Activated B cell treated with CpG ODN at 0.5 μM for 24 hours (primary cell): ENCODE results near the gene KIFAP3. TPM values are rescaled to one million over a fixed set of nuclear protein-coding genes. Genes with fewer than 3 reads are reported as not detected.
A peak's percentile ranks its signal among the peaks of the same experiment; 100 is the strongest.
"Not testable (repeated sequence)": the region's sequence is repeated elsewhere in the genome, so short reads cannot be mapped to it uniquely, and the experiment has no call there.

Experiments
- ATAC-seq: fragments of 200-7000 bp; cut with Tn5 transposase; one replicate; pipeline ENCODE4 v1.10.0; 2021; ENCODE audit warnings: low read depth, mild to moderate bottlenecking, moderate library complexity
- CTCF ChIA-PET: fragments of 350-600 bp; sonication (Branson Sonifier 250); formaldehyde crosslinking; loops from one replicate; lab custom pipeline; 2021; ENCODE audit warnings: antibody characterized with exemption; lab: Charles Lee
- POLR2A ChIA-PET: fragments of 350-600 bp; sonication (Branson Sonifier 250); formaldehyde crosslinking; loops from one replicate; lab custom pipeline; 2021; ENCODE audit warnings: antibody characterized with exemption; lab: Charles Lee
- DNase-seq: peaks from one replicate; pipeline ENCODE4 v3.0.0; 2022
- H3K27ac Mint-ChIP-seq: one replicate; pipeline ENCODE4 v1.8.0; 2020; ENCODE audit warnings: mixed read lengths
- H3K27me3 Mint-ChIP-seq: one replicate; pipeline ENCODE4 v1.8.0; 2021; ENCODE audit warnings: mixed read lengths
- H3K36me3 Mint-ChIP-seq: one replicate; pipeline ENCODE4 v1.8.0; 2021; ENCODE audit warnings: low read depth, mixed read lengths
- H3K4me1 Mint-ChIP-seq: one replicate; pipeline ENCODE4 v1.8.0; 2021; ENCODE audit warnings: mixed read lengths
- H3K4me3 Mint-ChIP-seq: one replicate; pipeline ENCODE4 v1.8.0; 2020; ENCODE audit warnings: mild to moderate bottlenecking, mixed read lengths
- H3K9me3 Mint-ChIP-seq: one replicate; pipeline ENCODE4 v1.8.0; 2020; ENCODE audit warnings: mixed read lengths
- CTCF ChIP-seq: fragments of 200-600 bp; IDR thresholded peaks from one replicate; pipeline ENCODE4 v1.8.0; 2022; ENCODE audit warnings: antibody characterized with exemption, mild to moderate bottlenecking
- intact Hi-C: fragments of 100-400 bp; cut with micrococcal nuclease; formaldehyde crosslinking; loops from one replicate; pipeline ENCODE4 v1.15.1; 2024
- total RNA-seq: library from RNA; stranded (reverse); gene quantifications from 2 replicates; pipeline ENCODE4 v1.2.3, GENCODE V29; 2022

Gene KIFAP3
- total RNA-seq, 1 donor from 2014 or later, result 12.7 TPM

GRCh38 chr1:170078610-170079189 lies 4.2 kb upstream of the KIFAP3 start:
- H3K36me3 Mint-ChIP-seq, result peaks cover 7% of the 10 kb centered on the region
- H3K4me1 Mint-ChIP-seq, result peaks cover 20% of the 10 kb centered on the region
- DNase-seq (no peak), ATAC-seq (no peak)
- peaks cover 6% of the 10 kb centered on the region for H3K27me3 Mint-ChIP-seq
- H3K9me3 Mint-ChIP-seq, result peaks cover 3% of the 10 kb centered on the region
- intact Hi-C loops, result loop anchor here (10.0 kb wide), 2 partner anchors 1406 to 1734 kb away; partner anchors contain the start of gene PRRC2C
- H3K4me3 Mint-ChIP-seq, result no peak overlapping the region
- no peak overlapping the region for H3K27ac Mint-ChIP-seq
- POLR2A ChIA-PET, result no interaction called here
- CTCF ChIA-PET, result no interaction called here
- no peak for TF ChIP-seq CTCF

- ChIA-PET CTCF (no interaction called here), POLR2A (no interaction called here)
- DNase-seq (no peak), ATAC-seq (no peak)
- Mint-ChIP-seq H3K27me3 (peaks cover 6% of the 10 kb centered on the region), H3K27ac (no peak overlapping the region), H3K36me3 (peaks cover 7% of the 10 kb centered on the region), H3K9me3 (peaks cover 3% of the 10 kb centered on the region), H3K4me3 (no peak overlapping the region), H3K4me1 (peaks cover 25% of the 10 kb centered on the region)
- TF ChIP-seq CTCF, result no peak
- intact Hi-C loops, result loop anchor here (10.0 kb wide), 2 partner anchors 1407 to 1733 kb away; partner anchors contain the start of gene PRRC2C
These were observed 3.4 kb upstream of the KIFAP3 start for GRCh38 chr1:170077926-170078325.

- intact Hi-C loops, result loop anchor here (10.0 kb wide), 2 partner anchors 1408 to 1732 kb away; partner anchors contain the start of gene PRRC2C
These were observed 2.5 kb upstream of the KIFAP3 start for GRCh38 chr1:170076952-170077351.

GRCh38 chr1:170076199-170076598 lies 1.7 kb upstream of the KIFAP3 start:
- ChIA-PET POLR2A (no interaction called here), CTCF (no interaction called here)
- H3K36me3 Mint-ChIP-seq, result peaks cover 7% of the 10 kb centered on the region
- no peak overlapping the region for H3K4me3 Mint-ChIP-seq
- H3K27me3 Mint-ChIP-seq, result peaks cover 2% of the 10 kb centered on the region
- TF ChIP-seq CTCF, result no peak
- DNase-seq (no peak), ATAC-seq (no peak)
- H3K27ac Mint-ChIP-seq, result no peak overlapping the region
- peaks cover 5% of the 10 kb centered on the region for H3K9me3 Mint-ChIP-seq
- peaks cover 35% of the 10 kb centered on the region for H3K4me1 Mint-ChIP-seq
- intact Hi-C loops, result loop anchor here (10.0 kb wide), 2 partner anchors 1409 to 1731 kb away; partner anchors contain the start of gene PRRC2C

More at GRCh38 chr1:170076952-170077351, 2.5 kb upstream of the KIFAP3 start:
- CTCF ChIA-PET, DNase-seq, H3K27me3 Mint-ChIP-seq, H3K9me3 Mint-ChIP-seq, H3K36me3 Mint-ChIP-seq, H3K27ac Mint-ChIP-seq, ATAC-seq, H3K4me3 Mint-ChIP-seq: not testable (repeated sequence)
- H3K4me1 Mint-ChIP-seq, result peaks cover 29% of the 10 kb centered on the region
- POLR2A ChIA-PET, result interaction anchor here (0.6 kb wide), 1 partner anchor 19 kb away, joined by 3 read pairs; no protein-coding TSS in a partner anchor

GRCh38 chr1:170075186-170075585 lies 691 bp upstream of the KIFAP3 start:
- no peak for DNase-seq
- intact Hi-C loops, result loop anchor here (10.0 kb wide), 2 partner anchors 1410 to 1730 kb away; partner anchors contain the start of gene PRRC2C
- peaks cover 14% of the 10 kb centered on the region for H3K9me3 Mint-ChIP-seq
- CTCF ChIA-PET, result interaction anchor here (0.9 to 1.6 kb wide), 2 partner anchors 80 to 1239 kb away, joined by 3 to 4 read pairs; partner anchors contain the start of gene FMO4
- H3K4me1 Mint-ChIP-seq, result peaks cover 45% of the 10 kb centered on the region
- POLR2A ChIA-PET, result interaction anchor here (1.4 kb wide), 1 partner anchor 181 kb away, joined by 21 read pairs; the partner anchor contains the start of gene SCYL3
- H3K27me3 Mint-ChIP-seq, result peaks cover 2% of the 10 kb centered on the region
- no peak for ATAC-seq
- peaks cover 9% of the 10 kb centered on the region for H3K36me3 Mint-ChIP-seq
- H3K4me3 Mint-ChIP-seq, result peak overlapping the region; percentile 94
- TF ChIP-seq CTCF, result no peak
- H3K27ac Mint-ChIP-seq, result peak overlapping the region; percentile 87
